ENCODE results near the gene VAC14.

VAC14 gene

DNA sequence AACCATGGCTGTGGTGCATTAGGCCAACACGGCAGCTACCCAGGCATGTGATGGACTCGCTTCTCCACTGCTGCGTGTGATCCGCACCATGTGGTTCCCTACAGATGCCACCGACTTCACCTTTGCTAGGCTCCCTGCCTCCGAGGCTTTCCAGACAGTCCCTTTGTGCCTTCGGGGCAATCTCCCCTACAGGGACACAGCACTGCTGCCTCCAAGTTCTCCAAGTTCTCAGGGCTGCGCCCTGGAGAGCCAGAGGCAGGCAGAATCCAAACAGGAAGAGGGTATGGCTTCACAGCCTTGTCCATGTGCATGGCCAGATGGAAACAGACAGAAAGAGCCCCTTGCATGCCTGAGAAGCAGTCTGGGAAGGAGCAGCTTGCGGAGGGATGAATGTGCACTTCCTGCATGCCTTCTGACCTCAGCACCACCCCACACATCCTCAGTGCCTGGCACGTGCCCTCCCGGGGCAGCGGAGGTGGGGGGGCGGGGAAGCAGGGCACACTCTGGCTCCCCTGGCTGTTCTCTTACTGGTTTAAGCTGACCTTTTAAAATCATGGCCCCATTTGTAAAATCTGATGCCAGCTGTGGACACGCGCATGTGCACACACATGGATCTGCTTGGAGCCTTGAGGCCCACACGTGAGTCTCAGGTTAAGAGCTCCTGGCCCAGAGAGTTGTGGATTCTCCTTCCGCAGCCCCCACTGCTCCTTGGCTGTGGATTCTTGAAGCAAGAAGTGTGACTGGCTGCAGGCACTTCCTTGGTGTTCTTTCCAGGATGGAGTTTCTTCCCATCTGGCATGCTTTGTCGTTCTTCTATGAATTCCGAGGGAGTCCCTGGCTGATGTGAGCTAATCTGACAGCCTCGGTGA is 59.8 kb downstream of the VAC14 start:
- no peak for DNase-seq

DNA sequence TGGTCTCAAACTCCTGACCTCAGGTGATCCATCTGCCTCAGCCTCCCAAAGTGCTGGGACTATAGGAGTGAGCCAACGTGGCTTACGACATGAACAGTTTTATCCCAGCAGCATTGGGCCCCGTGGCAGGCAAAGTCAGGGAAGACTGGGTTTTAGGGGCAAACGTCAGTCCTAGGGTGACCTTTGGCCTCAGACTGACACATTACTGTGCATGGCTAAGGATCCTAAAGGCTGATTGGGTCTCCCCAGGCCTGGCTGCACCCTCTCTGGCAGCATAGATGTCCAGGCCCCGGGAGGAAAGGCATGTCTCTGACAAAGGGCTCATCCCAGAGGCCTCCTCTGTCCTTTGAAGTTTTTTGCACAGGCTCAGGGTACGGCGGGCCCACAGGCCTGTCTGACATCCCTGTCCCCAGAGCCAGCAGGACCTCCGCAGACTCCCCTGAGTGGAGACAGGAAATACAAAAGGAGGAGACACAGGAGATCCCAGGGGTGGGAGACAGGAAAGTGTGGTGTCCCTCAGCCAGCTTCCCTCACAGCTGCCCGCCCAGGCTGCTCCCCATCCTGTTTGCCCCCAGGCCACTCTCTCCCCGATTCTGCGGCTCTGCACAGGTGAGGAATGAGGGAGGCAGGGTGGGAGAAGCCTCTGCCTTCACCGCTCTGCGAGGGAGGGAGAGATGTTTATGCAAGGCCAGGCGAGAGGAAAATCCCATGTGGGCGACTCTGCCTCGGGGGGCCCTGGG is 60.6 kb downstream of the VAC14 start:
- DNase-seq: no peak

DNA sequence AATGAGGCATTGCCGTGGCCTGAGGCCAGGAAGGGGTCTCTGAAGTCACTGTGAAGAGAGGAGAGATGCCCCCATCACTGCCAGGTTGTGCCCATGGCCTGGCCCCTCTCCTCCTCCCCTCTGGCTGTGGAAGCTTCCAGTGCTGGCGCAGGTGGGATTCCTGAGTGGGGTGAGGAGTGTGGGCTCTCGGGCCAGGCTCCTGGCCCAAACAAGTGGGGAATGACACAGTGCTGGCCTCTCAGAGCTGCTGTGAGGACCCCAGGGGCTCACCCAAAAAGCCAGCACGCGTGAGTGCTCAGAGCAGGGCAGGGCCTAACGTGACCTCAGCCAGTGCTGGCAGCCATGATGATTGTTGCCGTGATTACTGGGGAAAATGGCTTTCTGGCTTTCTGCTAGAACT is 61.6 kb downstream of the VAC14 start:
- no peak for DNase-seq

DNA sequence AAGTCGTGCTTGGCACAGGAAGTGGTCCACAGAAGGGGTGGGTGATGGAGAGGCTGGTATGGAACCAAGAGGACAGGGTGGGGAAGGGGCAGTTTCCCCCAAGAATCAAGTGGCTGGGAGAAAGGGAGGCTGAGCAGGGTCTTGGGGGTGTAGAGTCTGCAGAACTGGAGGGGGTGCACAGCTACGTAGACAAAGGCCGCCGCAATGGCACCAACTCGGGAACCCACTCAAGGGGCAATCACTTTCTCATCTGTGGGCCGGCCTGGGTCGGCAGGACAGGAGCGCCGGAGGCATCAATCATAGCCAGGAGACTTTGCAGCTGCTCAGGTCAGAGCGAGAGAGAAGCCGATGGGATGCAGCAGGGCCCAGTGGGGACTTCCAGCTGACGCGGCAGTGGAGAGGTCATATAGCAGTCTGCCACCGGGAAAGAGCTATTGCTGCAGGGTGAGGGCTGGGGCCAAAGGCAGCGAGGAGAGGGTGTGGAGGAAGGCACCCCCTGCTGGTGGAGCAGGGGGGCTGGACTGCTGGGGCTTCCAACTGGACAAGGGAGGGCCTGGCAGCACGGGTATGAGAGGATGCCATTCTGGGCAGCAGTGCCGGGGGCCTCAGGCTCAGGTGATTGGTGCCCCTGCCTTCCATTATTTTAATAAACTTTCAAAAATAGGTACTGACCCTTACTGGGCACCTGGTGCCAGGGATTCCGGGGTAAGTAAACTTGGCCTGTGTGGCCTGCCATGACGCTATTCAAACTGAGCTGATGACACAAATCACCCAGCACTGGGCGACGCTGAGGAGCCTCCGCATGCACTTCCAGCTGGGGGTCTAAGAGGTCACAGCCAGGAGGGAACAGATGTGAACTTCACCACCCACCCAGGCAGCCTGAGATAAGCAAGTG is 62.6 kb downstream of the VAC14 start:
- DNase-seq: no peak

DNA sequence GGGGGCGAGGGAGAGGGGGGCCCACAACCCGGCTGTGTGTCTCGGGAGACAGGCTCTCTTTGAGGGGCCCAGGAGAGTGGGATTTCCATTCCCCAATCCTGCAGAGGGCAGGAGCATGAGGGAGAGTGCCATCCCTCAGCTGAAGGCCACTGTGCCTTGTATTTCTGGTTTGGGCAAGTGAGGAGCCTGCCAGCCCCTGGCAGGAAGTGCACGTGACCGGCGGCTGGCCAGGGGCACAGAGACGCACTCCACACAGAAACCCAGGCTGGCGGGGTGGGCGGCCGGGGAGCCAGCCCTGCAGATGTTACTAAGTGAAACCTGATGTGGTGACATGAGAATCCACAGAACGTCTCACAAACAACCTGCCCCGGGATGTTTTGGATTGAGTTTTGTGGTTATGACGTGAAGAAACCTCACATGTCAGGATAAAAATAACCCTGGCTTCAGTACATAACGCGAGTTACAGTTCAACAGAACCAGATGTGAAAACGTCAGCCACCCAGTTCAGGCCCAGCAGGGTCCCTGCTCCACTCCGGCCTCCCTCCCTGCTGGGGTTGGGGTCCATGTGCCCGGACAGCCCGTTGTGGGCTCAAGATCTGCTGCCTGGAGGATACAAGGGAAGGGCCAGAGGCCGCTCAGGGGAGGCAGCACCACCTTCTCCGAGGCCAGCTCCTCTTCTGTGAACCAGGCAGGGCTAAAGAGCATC is 63.4 kb downstream of the VAC14 start:
- DNase-seq: no peak

DNA sequence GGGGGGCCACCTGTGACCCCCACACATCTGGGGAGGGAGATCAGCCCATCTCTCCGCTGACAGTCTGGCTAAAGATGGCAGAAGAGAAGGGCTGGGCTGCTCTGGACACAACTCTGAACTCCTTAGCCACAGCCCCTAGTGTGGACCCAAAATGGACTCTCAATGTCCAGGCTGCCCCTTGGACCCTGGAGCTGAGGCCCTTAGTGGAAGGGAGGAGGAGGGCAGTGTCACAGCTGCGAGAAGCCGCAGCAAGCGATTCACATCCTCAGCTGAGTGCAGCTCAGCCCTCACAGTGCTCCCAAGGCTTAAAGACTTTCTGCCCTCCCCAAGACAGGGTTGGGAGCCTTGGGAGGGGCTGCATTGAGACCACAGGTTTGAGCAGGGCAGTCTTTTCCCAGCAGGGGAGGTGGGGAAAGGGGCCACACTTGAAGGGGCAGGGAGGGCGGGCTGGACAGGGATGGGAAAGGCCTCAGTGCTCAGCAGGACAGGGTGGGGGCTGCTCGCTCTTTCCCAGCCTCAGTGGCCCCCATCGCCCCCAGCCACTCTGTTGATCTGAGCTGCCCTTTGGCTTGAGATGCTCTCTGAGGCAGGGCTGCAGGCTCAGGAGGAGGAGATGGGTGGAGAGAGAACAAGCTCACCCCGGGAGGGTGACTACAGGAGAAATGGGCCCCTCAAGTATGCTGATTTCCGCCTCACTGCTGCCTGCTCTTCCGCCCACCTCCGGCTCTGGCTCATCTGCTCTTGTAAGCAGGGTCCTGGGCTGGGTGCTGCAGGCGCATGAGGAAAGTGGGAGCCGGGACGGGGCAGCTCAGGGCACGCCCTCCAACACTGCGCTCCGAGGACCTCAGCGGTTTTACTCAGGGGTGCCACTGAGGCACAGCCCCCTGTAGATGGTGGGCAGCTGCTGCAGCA is 64.2 kb downstream of the VAC14 start:
- no peak for DNase-seq

DNA sequence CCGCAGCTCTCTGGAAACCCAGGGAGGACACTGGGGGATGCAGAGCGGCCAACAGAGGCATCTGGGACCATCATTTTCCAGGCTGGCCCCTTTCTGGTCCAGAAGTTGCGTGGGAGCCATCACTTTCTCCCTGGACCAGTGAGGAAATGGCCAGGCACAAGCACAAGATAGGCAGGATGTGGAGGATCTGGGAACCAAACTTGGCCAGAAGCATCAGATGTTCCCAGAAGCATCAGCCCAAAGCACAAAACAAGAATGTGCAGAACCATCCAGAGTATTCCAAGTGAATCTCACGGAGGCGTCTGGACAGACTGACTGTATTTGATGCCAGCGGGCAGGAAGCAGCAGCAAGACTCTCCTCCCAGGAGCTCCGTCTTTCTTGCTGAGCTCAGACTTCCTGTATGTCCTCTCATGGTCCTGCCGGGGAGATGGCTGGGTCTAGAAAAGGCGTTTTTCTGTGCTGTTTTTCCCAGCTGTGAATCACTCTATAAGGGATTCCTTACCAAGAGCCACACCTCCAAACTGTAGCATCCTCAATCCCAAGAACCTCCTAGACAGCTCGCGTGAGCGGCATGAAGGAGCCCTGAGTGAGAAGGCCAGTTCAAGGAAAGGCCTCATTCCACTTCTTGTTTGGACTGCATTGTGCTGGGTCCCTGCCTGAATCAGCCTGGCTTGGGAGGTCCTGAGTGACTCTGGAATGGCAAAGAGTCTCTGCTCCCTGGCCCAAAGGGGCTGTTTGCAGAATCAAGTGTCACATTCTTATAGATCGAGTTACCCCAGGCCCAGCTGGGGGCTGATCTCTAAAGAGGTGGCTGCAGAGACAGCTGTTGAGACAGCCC is 65.6 kb downstream of the VAC14 start:
- DNase-seq: no peak

DNA sequence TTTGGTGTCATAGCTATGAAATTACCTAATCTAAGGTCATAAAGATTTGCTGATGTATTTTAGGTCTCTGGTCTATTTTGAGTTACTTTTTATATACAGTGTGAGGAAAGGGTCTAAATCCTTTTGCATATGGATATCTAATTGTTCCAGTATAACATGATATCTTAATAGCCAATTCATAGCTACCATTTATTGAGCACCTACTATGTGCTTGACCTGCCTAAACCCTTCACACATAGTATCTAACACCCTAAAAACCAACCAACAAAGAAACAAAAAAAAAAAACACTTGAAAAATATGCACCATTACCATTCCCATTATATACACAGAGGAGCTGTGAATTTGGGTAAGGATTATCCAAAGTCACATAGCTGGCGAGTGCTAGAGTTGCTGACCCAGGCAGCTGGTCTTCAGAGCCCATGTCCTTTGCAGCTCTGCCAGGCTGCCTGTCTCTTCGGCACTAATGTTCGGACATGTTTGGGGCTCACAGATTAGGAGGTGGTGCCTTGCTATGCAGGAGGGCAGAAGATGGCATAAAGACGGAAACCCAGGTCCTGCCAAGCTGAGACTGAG is 66.3 kb downstream of the VAC14 start:
- DNase-seq: no peak

DNA sequence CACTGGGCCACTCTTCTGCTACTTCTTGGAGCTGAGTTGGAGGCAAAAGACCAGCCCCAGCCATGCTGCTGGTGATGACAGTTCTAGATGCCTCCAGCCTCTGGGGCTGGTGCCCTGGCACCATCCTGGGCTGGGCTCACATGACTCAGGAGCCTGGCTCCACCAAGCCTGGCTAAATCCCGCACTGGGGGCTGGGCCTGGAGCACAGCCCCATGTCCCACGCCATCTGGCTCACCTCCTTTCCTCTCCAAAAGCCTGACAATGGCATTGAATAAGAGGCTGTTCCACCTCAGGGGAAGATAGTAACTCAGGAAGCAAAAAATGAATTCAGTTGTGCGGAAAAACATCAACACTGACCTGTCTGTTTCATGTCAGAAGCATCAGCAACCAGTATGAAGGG is 70.0 kb downstream of the VAC14 start:
- no peak for DNase-seq

DNA sequence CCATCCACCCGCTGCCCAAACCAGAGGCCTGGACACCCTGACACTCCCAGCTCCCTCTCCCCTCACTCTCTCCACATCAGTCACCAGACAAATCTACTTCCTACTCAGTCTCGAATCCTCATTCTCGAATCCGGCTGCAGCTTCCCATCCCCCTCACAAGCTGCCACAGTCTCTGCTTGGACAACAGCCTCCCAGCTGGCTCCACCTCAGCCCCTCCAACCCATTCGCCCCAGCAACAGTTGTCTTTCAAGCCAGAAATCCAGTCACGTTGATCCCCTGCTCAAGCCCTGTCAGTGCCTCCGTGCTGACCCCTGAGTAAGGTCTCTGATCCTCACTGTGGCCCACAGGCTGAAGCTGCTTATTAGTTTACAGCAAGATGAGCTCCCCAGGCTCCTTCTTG is 70.9 kb downstream of the VAC14 start:
- DNase-seq: no peak

DNA sequence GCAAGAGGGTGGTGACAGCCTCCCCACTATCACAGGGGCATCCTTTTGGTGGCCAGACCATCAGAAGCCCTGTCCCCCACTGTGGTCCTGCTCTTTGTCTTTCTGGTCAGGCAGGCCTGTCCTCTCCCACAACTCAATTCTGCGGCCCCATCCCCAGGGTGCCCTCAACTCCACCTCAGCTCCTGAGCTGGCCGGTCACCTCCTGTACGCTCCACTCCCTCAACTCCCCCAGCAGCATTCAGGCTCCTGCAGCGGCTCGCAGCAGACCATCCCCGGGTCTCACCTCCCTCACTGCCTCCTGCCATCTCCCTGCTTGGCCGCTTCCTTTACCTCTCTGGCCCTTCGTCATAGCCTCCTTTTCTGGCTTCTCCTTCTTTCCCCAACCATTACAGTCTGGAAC is 71.7 kb downstream of the VAC14 start:
- no peak for DNase-seq

DNA sequence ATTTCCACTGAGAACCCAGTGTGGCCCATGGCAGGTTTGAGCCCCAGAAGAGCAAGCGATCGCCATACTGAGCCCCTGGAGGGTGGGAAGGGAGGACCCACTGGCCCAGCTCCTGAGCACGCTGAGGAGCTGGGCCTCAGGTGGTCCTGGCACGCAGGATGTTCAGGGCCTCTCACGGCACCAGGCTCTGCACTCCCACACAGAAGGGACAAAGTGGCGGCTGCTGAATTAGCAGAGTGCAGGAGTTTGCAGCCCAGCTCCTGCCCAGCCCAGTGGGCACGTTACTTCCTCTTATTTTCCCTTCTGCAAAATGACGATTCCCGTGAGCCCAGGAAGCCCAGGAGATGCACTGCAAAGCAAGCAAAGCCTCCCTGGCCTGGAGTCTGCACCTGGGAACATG is 72.8 kb downstream of the VAC14 start:
- no peak for DNase-seq

DNA sequence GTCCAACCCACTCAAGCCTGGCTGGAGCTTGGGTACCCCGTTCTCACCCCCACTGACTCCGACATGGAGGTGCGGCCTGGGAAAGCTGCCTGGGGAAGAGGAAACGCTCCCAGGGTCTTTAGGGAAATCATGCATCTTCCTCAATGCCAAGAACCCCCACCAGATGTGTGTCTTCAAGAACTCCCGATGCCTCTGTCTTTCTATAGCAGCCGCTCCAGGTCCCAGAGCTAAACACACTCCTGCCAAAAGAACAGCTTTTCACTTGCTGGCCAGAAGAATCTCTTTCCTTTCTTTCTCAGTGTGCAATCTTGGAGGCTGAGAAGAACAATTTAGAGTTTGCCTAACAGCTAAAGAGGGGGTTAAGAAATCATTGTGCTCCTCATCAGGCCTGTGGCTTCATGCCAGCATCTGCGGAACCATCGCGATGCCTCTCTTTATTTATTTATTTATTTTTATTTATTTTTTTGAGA is 74.0 kb downstream of the VAC14 start:
- no peak for DNase-seq

DNA sequence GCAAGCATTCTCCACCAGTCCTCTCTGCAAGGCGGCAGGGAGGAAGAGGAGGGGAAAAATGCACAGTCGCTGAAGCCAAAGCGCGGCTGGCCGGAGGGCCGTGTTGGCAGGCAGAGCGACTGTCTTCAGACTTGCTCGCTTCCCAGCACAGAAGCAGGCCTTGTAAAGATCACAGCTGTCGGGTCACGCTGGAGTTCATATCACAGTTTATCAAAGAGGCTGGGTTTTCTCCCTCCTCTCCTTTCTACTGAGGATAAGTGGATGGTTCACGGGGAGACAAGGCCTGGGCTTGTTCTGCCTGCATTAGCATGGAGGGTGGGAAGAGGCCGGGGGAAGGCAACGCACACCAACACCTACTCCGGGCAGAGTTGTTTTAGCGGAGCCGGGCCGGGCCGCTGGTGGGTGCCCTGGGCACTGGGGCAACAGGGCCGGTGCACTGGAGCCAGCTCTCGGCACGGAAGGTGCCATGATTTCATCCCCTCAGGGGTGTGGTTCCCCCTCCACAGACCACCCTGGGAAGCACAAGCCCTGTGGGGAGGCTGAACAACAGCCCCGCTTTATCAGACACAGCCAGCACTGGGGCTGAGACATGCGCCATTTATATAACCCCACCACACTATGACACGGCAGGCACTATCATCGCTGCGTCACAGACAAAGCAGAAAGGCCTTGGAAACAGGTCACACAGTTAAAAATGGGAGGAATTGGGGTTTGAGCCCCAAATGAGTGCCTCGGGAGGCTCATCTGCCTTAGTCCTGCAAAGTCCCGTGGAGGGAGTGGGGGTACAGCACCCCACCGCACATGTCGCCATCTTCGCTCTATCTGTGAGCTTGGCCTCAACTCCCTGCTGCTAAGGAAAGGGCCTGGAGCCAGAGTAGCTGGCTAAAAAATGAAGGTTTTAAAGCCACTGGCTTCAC is 74.8 kb downstream of the VAC14 start:
- no peak for DNase-seq

DNA sequence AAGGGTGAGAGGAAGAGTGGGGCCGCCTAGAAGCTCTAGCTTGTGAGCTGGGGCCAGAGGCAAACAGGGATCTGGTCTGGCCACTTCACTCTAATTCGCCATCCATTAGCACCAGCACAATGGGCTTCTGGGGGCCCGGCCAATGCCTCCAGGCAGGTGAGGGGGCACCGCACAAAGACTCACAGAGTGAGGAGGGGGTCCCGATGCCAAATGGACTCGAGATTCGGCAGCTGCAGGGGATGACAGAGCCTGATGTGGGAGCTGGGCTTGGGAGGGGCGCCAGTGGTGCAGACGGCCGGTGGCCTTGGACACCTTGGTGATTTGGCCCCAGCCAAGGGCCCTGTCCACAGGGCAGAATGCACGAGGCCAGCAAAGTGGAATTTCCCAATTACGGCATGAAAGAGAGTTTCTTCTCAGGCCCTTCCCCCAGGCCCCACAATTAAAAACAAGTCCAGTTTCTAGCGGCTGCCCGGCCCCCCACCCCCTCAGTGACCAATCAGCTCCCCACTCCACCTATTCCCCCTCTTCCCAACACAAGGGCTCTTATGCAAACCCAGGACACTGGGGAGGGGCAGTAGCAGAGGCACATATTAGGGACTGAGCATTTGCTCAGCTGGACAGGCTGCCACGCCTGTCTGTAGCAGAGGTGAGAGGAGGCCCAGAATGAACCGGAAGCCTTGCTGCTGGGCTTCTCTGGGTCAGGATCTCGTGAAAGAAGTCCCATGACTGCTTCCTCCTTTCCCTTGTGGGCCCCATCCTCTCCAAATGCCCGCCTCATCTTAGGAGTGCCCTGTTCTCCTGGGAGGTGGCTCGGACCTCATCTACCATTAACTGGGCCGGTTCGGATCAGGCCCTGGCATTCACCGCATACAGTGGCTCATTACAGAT is 75.7 kb downstream of the VAC14 start:
- DNase-seq: no peak

DNA sequence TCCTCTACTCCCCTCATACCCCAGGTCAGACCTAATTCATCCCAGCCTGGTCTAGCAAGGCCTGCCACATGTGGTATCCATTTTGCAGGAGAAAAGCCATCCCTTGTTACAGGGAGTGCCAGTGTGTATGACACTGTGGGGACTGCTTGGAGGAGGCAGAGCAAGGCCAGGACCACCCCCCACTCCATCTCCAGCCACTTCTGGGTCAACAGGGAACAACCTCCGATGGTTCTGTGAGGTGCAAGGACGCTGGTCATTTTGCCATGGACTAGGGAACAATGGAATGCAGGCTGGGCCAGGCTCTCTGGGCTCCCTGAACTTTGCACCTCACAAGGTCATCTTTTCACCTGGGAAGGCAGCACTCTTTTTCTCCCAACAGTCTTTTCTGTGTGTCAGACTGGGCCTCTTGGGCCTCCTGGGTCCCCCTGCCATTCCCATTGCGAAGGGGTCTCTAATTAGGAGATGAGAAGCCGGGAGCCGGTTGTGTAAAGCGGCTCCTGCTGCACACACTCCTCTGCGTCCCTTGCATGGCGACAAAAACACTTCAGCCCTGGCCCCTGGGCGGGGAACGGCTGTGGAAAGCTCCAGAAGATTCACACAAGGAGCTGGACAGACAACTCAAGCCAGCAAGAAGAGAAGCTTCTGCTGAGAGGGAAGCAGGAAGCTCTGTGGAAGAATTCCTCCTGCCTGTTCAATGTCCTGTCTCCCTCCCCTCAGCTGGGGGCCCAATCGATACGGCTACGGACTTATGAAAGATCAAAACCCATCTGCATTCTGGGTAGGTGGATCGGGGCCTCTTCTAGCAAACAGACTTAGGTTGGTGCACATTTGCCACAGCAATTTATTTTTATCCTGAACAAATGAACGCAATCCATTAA is 76.6 kb downstream of the VAC14 start:
- no peak for DNase-seq

DNA sequence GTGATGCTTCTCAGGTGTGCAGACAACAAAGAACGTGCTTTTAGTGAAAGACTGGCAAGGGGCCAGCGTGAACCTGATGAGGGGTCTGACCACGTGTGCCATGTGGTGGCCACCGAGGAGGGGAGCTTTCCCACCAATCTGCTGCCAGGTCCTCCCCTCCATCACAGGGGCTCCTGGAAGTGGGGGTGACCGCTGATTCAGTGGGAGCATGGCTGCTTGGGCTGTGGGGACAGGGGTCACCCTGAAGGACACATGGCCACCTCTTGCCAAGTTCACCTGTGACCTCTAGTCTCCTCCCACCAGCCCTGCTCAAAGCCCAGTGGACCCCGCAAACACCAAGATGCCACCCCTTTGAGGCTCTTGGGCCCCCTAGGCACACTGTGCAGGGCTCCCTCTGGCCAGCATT is 77.2 kb downstream of the VAC14 start:
- DNase-seq: no peak
